Activated T-helper 9 cell treated with anti-CD3 and anti-CD28 coated beads, Interleukin-2, amount 50 U/mL, for 16 hours (primary cell): ENCODE results near the gene ASAH2B.
A peak's percentile ranks its signal among the peaks of the same experiment; 100 is the strongest.
"Not testable (repeated sequence)": the region's sequence is repeated elsewhere in the genome, so short reads cannot be mapped to it uniquely, and the experiment has no call there.

ENCODE experiments used
- DNase-seq: peaks from one replicate; pipeline ENCODE4 v3.0.0-alpha.2; 2020; ENCODE audit warnings: low read depth

Gene ASAH2B

GRCh38 chr10:50739618-50740292 is at the start of gene ASAH2B:
Gene ASAH2B (plus strand): TSS chr10:50739936. CDS start chr10:50745131, 5,195 bp downstream.
- DNase-seq = peak; percentile 63

- not testable (repeated sequence) for DNase-seq
Observed at GRCh38 chr10:50697819-50698218, 41.9 kb upstream of the ASAH2B start.

- DNase-seq = not testable (repeated sequence)
Observed at GRCh38 chr10:50701947-50702346, 37.8 kb upstream of the ASAH2B start.

DNA sequence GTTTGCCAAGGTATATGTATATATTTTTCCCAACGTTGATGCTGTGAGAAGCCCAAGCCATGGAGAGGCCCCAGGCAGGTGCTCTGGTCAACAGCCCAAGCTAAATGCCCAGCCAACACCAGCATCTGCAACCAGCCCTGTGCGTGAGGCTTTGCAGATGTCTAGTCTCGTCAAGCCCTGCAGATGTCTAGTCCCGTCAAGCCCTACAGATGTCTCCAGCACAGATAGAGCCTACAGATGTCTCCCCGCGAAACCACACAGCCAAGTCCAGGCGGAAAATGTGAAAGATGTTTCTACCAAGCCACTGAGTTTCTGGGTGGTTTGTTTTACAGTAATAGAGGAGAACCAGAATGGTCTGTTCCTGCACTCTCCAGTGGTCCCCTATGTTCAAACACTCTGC is 36.7 kb upstream of the ASAH2B start:
- DNase-seq = not testable (repeated sequence)

DNA sequence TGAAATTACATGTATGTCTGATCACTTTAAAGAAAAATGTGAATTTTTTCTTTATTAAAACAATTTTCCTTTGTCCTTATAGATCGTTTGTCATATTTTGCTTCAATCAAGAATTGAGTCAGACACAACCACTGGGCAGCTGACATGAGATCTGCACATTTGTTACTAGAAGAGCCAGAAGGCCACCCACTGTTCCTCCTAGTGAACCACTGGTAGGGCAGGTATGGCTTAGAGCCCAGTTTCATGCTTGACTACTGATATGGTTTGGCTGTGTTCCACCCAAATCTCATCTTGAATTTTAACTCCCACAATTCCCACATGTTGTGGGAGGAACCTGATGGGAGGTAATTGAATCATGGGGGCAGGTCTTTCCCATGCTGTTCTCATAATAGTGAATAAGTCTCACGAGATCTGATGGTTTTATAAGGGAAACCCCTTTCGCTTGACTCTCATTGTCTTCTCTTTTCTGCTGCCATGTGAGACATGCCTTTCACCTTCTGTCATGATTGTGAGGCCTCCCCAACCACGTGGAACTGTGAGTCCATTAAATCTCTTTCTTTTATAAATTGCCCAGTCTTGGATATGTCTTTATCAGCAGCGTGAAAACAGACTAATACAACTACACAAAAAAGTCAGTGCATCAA is 35.2 kb upstream of the ASAH2B start:
- not testable (repeated sequence) for DNase-seq

DNA sequence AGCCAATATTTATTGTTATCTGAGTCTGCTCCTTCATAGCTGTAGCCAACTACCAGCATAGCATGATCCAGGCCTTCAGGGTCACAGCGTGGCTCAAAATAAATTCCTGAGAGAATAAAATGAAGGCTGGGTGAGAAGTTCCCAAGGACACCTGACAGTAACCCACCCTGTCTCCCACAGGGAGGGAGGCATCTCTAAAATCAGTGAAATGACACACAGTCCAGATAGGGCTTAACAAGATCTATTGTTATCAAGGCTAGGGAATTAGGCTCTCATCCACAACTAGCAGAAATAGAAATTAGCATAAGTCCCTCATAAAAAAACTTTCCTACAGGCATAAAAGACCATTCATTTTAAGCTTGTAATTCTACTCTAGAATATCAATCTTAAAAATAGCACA is 33.7 kb upstream of the ASAH2B start:
- not testable (repeated sequence) for DNase-seq

- DNase-seq = not testable (repeated sequence)
Observed at GRCh38 chr10:50710241-50710640, 29.5 kb upstream of the ASAH2B start.

DNA sequence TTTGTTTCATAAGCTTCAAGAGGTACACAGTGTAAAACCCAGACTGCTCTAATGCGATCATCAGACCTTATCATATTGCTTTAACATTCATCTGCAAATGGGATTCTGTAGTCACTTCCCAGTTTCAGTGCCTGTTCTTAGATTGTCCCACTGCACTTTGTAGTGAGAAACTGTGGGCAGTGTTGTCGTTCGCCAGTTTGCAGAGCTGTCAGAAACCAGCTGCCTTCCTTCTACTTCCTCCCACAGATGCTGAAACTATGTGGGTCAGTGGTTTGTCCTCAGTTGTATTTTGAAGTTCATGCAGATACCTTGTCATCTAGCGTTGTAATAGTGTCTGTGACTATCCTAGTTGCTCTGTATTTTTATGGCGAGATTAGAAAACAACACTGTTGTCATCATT is 15.9 kb upstream of the ASAH2B start:
- not testable (repeated sequence) for DNase-seq

DNA sequence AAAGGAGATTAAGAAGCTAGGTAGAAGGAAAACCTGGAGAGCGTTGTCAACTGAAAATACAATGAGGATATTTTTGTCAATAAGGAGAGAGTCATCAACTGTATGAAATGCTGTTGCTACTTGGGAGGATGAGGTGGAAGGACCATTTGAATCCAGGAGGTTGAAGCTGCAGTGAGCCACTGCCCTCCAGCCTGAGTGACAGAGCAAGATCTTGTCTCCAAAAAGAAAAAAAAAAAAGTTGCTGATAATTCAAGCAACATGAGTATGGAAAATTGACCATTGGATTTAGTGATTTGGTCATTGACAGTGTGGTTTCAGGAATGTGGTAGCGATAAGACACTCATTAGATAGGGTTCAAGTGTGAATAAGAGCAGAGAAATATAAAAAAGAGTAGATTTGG is 11.6 kb upstream of the ASAH2B start:
- not testable (repeated sequence) for DNase-seq

GRCh38 chr10:50738987-50739617 is 634 bp upstream of the ASAH2B start:
- DNase-seq = not testable (repeated sequence)

DNA sequence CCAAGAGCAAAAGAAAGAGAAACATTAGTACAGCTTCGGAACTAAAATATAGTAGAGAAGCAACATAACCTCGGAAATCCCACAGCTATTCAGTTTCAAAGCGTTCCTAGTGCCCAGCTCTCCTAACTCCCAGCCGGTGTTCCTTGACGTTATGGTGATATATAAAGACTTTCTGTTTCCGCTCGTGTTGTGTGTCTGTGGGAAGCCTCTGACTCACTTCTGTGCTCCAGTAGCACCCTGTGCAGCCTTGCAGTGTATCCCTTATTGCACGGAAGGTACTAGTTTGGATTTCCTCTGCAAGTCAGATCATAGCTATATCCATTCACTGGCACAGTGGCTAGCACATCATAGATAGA is 535 bp downstream of the ASAH2B start:
- no peak for DNase-seq

- not testable (repeated sequence) for DNase-seq
Observed at GRCh38 chr10:50742820-50743219, 3.1 kb downstream of the ASAH2B start.

DNA sequence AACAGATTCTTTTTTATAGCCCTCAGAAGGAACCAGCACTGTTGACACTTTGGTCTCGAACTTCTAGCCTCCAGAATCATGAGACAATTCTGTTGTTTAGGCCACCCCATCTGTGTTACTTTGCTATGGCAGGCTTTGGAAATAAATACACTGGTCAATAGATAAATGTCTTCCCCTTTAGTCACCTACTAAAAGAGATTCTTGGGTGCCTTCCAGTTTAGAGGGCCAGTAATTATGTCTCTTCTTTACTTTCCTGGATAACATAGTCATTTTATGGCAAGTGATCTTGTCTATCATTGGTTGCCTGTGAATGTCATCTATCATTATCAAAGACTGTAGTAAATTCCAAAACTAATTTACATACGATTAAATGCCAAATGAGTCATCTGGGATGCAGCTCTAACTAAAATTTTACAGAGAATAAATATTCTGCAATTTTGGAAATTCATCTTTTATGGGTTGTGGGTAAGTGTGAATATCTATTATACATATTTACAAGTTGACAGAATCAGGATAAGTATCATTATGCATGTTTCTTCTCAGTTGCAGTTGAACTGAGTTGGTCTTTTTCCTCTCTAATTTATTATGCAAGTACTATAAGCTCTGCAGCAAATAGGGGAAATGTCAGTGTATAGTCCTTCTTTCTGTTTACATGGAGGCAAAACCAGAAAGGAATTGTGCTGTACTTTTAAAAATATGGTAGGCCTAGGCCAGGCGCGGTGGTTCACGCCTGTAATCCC is 27.2 kb downstream of the ASAH2B start:
- DNase-seq = not testable (repeated sequence)

GRCh38 chr10:50772042-50772441 is 32.3 kb downstream of the ASAH2B start:
- DNase-seq = not testable (repeated sequence)

- DNase-seq = not testable (repeated sequence)
Observed at GRCh38 chr10:50774868-50775267, 35.1 kb downstream of the ASAH2B start.

GRCh38 chr10:50780036-50780435 is 40.3 kb downstream of the ASAH2B start:
- DNase-seq = not testable (repeated sequence)

DNA sequence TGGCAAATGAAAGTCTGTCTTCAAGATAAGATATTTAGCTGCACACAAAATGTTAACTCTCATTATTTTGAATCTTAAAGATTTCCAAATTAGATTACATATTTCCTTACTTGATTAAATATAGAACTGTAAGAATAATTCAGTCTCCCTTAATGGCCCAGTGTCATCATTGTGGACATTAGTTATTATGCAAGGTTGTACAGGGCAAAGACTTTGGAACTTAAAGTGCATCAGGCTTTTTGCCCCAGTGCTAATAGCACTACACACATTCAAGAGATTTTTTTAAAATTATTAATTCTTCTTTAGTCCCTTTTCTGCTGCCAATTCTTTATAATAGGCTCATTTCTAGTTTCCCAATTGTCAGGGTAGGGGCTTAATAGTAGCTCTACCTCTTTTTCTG is 42.3 kb downstream of the ASAH2B start:
- DNase-seq = not testable (repeated sequence)

GRCh38 chr10:50787962-50788361 is 48.2 kb downstream of the ASAH2B start:
- not testable (repeated sequence) for DNase-seq

DNA sequence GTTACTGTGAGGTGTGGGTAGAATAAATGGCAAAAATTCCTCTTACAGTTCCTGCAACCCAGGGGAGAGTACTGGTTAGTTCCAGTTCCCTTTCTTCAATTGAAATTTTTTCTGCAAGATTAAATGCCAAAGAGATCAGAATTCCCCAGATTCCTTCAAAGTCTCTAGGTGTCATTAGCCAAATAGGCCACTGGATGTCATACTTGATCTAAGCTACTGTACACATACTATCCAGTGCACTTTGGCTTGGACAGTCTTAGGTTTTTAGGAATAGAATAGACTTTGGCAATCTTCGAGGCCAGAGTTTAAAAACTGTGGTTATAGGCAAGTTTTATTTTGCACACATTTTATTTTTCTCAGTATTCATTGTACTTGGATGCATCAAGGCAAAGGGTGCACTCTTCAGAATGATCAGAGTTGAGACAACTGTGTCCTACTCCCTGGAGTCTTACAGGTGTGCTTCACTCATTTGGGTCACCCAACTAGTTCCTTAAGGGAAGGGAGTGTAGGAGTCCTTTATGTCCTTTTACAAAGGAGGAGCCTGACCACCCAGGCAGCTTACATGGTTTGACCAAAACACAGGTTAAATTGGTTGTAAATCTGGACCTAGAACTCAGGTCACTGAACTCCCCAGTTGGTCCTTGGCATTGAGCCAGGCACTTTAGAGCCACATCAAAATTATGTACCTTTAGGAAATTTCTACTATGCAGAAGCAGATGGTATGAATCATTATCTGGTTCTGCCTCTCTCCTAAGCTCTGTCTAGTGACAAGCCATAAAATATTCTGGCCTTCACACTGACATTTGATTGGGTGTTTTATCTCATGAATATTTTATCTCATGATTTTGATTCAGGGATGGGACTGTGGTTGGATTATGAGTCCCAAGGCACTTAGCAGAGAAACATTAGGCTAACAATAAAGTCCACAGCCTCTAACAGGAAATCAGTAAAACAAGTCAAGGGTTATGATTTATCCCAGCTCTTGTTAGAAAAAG is 49.5 kb downstream of the ASAH2B start:
- DNase-seq = no peak

DNA sequence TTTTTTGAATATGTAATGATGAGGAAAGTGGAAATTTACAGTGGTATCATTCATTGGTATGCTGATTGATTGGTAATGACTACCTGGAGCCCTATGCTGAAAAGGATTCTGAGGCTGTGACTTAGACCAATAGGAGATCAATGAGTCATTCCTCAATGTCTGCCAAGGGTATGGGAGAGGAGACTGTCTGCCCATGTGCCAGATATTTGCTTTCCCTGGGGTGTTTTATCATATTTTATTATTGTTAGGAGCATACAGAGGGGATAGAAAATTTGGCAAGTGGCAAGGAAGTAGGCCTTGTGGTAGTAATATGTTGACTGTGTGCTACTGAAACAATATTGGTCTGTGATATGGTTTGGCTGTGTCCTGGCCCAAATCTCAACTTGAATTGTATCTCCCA is 54.8 kb downstream of the ASAH2B start:
- no peak for DNase-seq

DNA sequence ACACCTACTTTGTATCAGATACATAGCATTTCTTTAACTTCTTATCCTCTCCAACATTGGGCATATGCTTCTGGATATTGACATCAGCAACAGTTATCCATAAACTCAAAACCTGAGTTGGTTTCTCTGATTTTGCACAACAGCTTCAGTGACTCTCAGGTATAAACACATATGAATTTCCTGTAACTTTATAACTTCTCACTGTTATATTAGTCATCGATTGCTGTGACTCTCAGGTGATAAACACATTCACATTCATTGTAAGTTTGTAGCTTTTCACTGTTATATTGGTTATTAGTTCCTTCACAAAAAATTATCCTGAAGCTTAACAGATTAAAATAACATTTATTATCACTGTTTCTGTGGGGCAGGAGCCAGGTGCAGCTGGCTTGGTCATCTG is 57.0 kb downstream of the ASAH2B start:
- no peak for DNase-seq
